ENCODE data around the gene PCDHA2.
"Not testable (repeated sequence)": the region's sequence is repeated elsewhere in the genome, so short reads cannot be mapped to it uniquely, and the experiment has no call there.

Gene PCDHA2

GRCh38 chr5:140821375-140822280 lies 27.0 kb downstream of the PCDHA2 start, which contains the start of gene PCDHA5:
Gene PCDHA5 (plus strand): TSS chr5:140821613.
- no peak for DNase-seq (ENCODE audit: low spot score)

- no peak for DNase-seq (ENCODE audit: low spot score)
Measured at GRCh38 chr5:140822281-140822629, 27.6 kb downstream of the PCDHA2 start.

- not testable (repeated sequence) for DNase-seq (ENCODE audit: low spot score)
Measured at GRCh38 chr5:140822969-140823368, 28.3 kb downstream of the PCDHA2 start.

- no peak for DNase-seq (ENCODE audit: low spot score)
Measured at GRCh38 chr5:140823475-140823874, 28.8 kb downstream of the PCDHA2 start.

GRCh38 chr5:140827704-140828361 lies 33.2 kb downstream of the PCDHA2 start, which contains the start of gene PCDHA6:
Gene PCDHA6 (plus strand): TSS chr5:140827960. CDS start chr5:140828092, 132 bp downstream.
- no peak for DNase-seq (ENCODE audit: low spot score)

- no peak for DNase-seq (ENCODE audit: low spot score)
Measured at GRCh38 chr5:140828362-140828737, 33.7 kb downstream of the PCDHA2 start.

- not testable (repeated sequence) for DNase-seq (ENCODE audit: low spot score)
Measured at GRCh38 chr5:140829511-140830501, 35.2 kb downstream of the PCDHA2 start.

GRCh38 chr5:140833993-140834392 lies 39.3 kb downstream of the PCDHA2 start, which contains the start of gene PCDHA7:
Gene PCDHA7 (plus strand): TSS chr5:140834269. CDS start chr5:140834384, 115 bp downstream.
- no peak for DNase-seq (ENCODE audit: low spot score)

GRCh38 chr5:140834439-140835008 lies 39.9 kb downstream of the PCDHA2 start:
- DNase-seq (ENCODE audit: low spot score), result not testable (repeated sequence)

- DNase-seq (ENCODE audit: low spot score), result no peak
Measured at GRCh38 chr5:140835622-140836510, 41.2 kb downstream of the PCDHA2 start.

GRCh38 chr5:140840978-140841962 lies 46.6 kb downstream of the PCDHA2 start, which contains the start of gene PCDHA8:
Gene PCDHA8 (plus strand): TSS chr5:140841187. CDS start chr5:140841322, 135 bp downstream.
- DNase-seq (ENCODE audit: low spot score), result peak; percentile 4

GRCh38 chr5:140842798-140843733 lies 48.4 kb downstream of the PCDHA2 start:
- no peak for DNase-seq (ENCODE audit: low spot score)
